Ishikawa (cell line): ENCODE data around the gene NLRC5.

Experiments
- CEBPB ChIP-seq: IDR thresholded peaks from 2 replicates; pipeline ENCODE4 v1.6.1; 2012
- CREB1 ChIP-seq: IDR thresholded peaks from 2 replicates; pipeline ENCODE4 v1.6.1; 2012; ENCODE audit warnings: low read depth
- EGR1 ChIP-seq: IDR thresholded peaks from 2 replicates; pipeline ENCODE4 v1.6.1; 2012
- EP300 ChIP-seq: IDR thresholded peaks from 2 replicates; pipeline ENCODE4 v1.6.1; 2012; ENCODE audit warnings: borderline replicate concordance
- FOXM1 ChIP-seq: IDR thresholded peaks from 2 replicates; pipeline ENCODE4 v1.6.1; 2012; ENCODE audit warnings: low read depth, borderline replicate concordance
- MAX ChIP-seq: IDR thresholded peaks from 2 replicates; pipeline ENCODE4 v1.6.1; 2012
- NFIC ChIP-seq: IDR thresholded peaks from 2 replicates; pipeline ENCODE4 v1.6.1; 2012
- RAD21 ChIP-seq: IDR thresholded peaks from 2 replicates; pipeline ENCODE4 v1.6.1; 2012; ENCODE audit warnings: low read depth
- REST ChIP-seq: IDR thresholded peaks from 2 replicates; pipeline ENCODE4 v1.6.1; 2012; ENCODE audit warnings: low read depth, mild to moderate bottlenecking
- TAF1 ChIP-seq: IDR thresholded peaks from 2 replicates; pipeline ENCODE4 v1.6.1; 2012; ENCODE audit warnings: low read depth, mild to moderate bottlenecking
- TCF12 ChIP-seq: IDR thresholded peaks from 2 replicates; pipeline ENCODE4 v1.6.1; 2012; ENCODE audit warnings: low read depth
- TEAD4 ChIP-seq: IDR thresholded peaks from 2 replicates; pipeline ENCODE4 v1.6.1; 2012
- USF1 ChIP-seq: IDR thresholded peaks from 2 replicates; pipeline ENCODE4 v1.6.1; 2012
- YY1 ChIP-seq: IDR thresholded peaks from 2 replicates; pipeline ENCODE4 v1.6.1; 2012; ENCODE audit warnings: low read depth
- ZBTB7A ChIP-seq: IDR thresholded peaks from 2 replicates; pipeline ENCODE4 v1.6.1; 2012; ENCODE audit warnings: low read depth

Gene NLRC5

GRCh38 chr16:56961386-56961785, 28.0 kb upstream of the NLRC5 start:
- TF ChIP-seq TEAD4 (no peak), EP300 (no peak), MAX (no peak), CEBPB (no peak), CREB1 (no peak), RAD21 (no peak), ZBTB7A (no peak), USF1 (no peak), NFIC (no peak), YY1 (no peak), EGR1 (no peak), TAF1 (no peak), TCF12 (no peak), FOXM1 (no peak), REST (no peak)

GRCh38 chr16:56961851-56962281, 27.5 kb upstream of the NLRC5 start, which contains the start of gene CETP:
Gene CETP, plus strand, starts transcription at chr16:56961950. Its CDS starts 30 bp downstream, at chr16:56961980.
- TF ChIP-seq RAD21 = no peak
- no peak for TF ChIP-seq NFIC
- TF ChIP-seq TEAD4 = no peak
- no peak for TF ChIP-seq FOXM1
- no peak for TF ChIP-seq CEBPB
- no peak for TF ChIP-seq REST
- TF ChIP-seq TCF12 = no peak
- TF ChIP-seq ZBTB7A = no peak
- no peak for TF ChIP-seq USF1
- no peak for TF ChIP-seq MAX
- no peak for TF ChIP-seq EGR1
- no peak for TF ChIP-seq YY1
- no peak for TF ChIP-seq CREB1
- TF ChIP-seq EP300 = no peak
- TF ChIP-seq TAF1 = no peak

- TF ChIP-seq RAD21 (peak; percentile 46), ZBTB7A (peak; percentile 73; the same call in 1 of the 2 replicates), CEBPB (peak; percentile 46; the same call in 1 of the 2 replicates), REST (no peak), MAX (no peak), EGR1 (no peak)
Observed at GRCh38 chr16:56964243-56965148, 24.9 kb upstream of the NLRC5 start.
